Adrenal gland (tissue), 5 donors: ENCODE results near the gene DPM2.

Experiments used
- POLR2A ChIP-seq, 2 donors: fragments of 450-650 bp; IDR thresholded peaks; one replicate each; pipeline ENCODE4 v1.6.1; 2017; ENCODE audit warnings: antibody characterized with exemption in 2 of 2, mild to moderate bottlenecking in 2 of 2, moderate library complexity in 1 of 2
- TF ChIP-seq, protein P1 (sequence below), 6 experiments: fragments of 450-650 bp in 4 of 6; fragments of 200-600 bp in 2 of 6; sonication (generic) in 1 of 6; IDR thresholded peaks; 1 replicate in 5 of 6; 2 replicates in 1 of 6; pipeline versions ENCODE4 v1.5.1 to v1.8.0; 2016 to 2021; ENCODE audit warnings: antibody characterized with exemption in 6 of 6, mild to moderate bottlenecking in 2 of 6, moderate library complexity in 1 of 6
- donor health status: DM: no; HTN: no; CAD: no.

DNA sequence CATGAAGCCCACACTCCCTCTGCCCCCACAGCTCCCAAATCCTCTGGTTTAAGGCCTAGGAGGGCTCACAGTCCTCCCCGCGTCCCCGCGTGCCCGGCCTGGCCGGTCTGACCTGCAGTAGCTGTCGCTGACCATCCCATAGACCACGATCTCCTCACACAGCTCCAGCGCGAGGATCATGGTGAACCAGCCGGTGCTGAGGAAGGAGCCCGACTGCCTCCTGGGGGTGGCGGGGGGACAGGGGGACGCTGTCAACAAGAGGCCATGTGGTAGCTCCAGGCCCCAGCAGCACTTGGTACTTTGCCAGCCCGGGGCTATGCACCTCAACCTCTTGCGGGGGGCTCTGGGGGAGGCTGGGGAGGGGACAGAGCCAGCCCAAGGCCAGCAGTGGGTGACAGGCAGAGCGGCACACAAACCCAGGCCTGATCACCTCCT is 27.8 kb downstream of the DPM2 start:
- TF ChIP-seq, protein P1, sequence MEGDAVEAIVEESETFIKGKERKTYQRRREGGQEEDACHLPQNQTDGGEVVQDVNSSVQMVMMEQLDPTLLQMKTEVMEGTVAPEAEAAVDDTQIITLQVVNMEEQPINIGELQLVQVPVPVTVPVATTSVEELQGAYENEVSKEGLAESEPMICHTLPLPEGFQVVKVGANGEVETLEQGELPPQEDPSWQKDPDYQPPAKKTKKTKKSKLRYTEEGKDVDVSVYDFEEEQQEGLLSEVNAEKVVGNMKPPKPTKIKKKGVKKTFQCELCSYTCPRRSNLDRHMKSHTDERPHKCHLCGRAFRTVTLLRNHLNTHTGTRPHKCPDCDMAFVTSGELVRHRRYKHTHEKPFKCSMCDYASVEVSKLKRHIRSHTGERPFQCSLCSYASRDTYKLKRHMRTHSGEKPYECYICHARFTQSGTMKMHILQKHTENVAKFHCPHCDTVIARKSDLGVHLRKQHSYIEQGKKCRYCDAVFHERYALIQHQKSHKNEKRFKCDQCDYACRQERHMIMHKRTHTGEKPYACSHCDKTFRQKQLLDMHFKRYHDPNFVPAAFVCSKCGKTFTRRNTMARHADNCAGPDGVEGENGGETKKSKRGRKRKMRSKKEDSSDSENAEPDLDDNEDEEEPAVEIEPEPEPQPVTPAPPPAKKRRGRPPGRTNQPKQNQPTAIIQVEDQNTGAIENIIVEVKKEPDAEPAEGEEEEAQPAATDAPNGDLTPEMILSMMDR (IDR thresholded peaks at IDR 0.05), result no peak
- no peak for TF ChIP-seq POLR2A (IDR thresholded peaks at IDR 0.05)
